ENCODE data around the gene PLEK. TPM values are rescaled to one million over a fixed set of nuclear protein-coding genes. Genes with fewer than 3 reads are reported as not detected.

The PLEK gene
- total RNA-seq, 1 experiment from 2014 or later, result not detected

GRCh38 chr2:68362749-68363148, 2.3 kb upstream of the PLEK start:
- no TSS peak for BruUV-seq (replicated peaks)
- H2AFZ ChIP-seq, result no peak overlapping the region

GRCh38 chr2:68363721-68364120, 1.4 kb upstream of the PLEK start:
- Histone ChIP-seq H2AFZ (no peak overlapping the region), H3F3A (ENCODE audit: insufficient read depth, low read depth) (no peaks in the 10 kb centered on the region), H3K36me3 (ENCODE audit: low read depth) (no peaks in the 10 kb centered on the region), H4K20me1 (ENCODE audit: insufficient read depth) (no peaks in the 10 kb centered on the region), H3K27me3 (ENCODE audit: insufficient read depth, low read depth) (no peaks in the 10 kb centered on the region), H3K27ac (no peak overlapping the region), H3K4me2 (no peak overlapping the region), H3K4me3 (no peak overlapping the region), H3K9me3 (ENCODE audit: insufficient read depth, low read depth) (no peaks in the 10 kb centered on the region), H3K4me1 (replicated peaks; ENCODE audit: insufficient read depth) (no peaks in the 10 kb centered on the region), H3K79me2 (ENCODE audit: low read depth) (no peaks in the 10 kb centered on the region), H3K9me2 (ENCODE audit: insufficient read depth) (no peaks in the 10 kb centered on the region)
- no peak for DNase-seq
- ChIA-PET CTCF (no interaction called here), POLR2A (ENCODE audit: unreplicated experiment) (no interaction called here)
- intact Hi-C loops (cut with micrococcal nuclease; ENCODE audit: unreplicated experiment), result no loop called here
- TF ChIP-seq CTCF (conservative IDR thresholded peaks at IDR 0.05), result no peak
- TF ChIP-seq EZH2 (IDR thresholded peaks at IDR 0.05; ENCODE audit: low read depth), result no peak
- no TSS peak for BruUV-seq (replicated peaks)

More at GRCh38 chr2:68362749-68363148, 2.3 kb upstream of the PLEK start:
- Histone ChIP-seq H3K4me1 (replicated peaks; ENCODE audit: insufficient read depth) (no peaks in the 10 kb centered on the region), H3K4me3 (no peak overlapping the region), H4K20me1 (ENCODE audit: insufficient read depth) (no peaks in the 10 kb centered on the region), H3K27me3 (ENCODE audit: insufficient read depth, low read depth) (no peaks in the 10 kb centered on the region), H3K4me2 (no peak overlapping the region), H3K27ac (no peak overlapping the region), H3K79me2 (ENCODE audit: low read depth) (no peaks in the 10 kb centered on the region), H3F3A (ENCODE audit: insufficient read depth, low read depth) (no peaks in the 10 kb centered on the region), H3K9me3 (ENCODE audit: insufficient read depth, low read depth) (no peaks in the 10 kb centered on the region), H3K36me3 (ENCODE audit: low read depth) (no peaks in the 10 kb centered on the region), H3K9me2 (ENCODE audit: insufficient read depth) (no peaks in the 10 kb centered on the region)
- TF ChIP-seq EZH2 (IDR thresholded peaks at IDR 0.05; ENCODE audit: low read depth) (no peak), CTCF (conservative IDR thresholded peaks at IDR 0.05) (no peak)
- POLR2A ChIA-PET (ENCODE audit: unreplicated experiment), result no interaction called here
- CTCF ChIA-PET, result no interaction called here
- intact Hi-C loops (cut with micrococcal nuclease; ENCODE audit: unreplicated experiment), result loop anchor here (1.0 kb wide), 1 partner anchor 79 kb away; no protein-coding TSS in a partner anchor
- DNase-seq, result no peak

- H3K4me3 ChIP-seq, result no peak overlapping the region
- no peaks in the 10 kb centered on the region for H3F3A ChIP-seq (ENCODE audit: insufficient read depth, low read depth)
- no peaks in the 10 kb centered on the region for H3K4me1 ChIP-seq (replicated peaks; ENCODE audit: insufficient read depth)
- no peaks in the 10 kb centered on the region for H3K9me3 ChIP-seq (ENCODE audit: insufficient read depth, low read depth)
- no TSS peak for BruUV-seq (replicated peaks)
- ChIA-PET CTCF (no interaction called here), POLR2A (ENCODE audit: unreplicated experiment) (no interaction called here)
- H3K36me3 ChIP-seq (ENCODE audit: low read depth), result no peaks in the 10 kb centered on the region
- no peak overlapping the region for H2AFZ ChIP-seq
- no peak for TF ChIP-seq EZH2 (IDR thresholded peaks at IDR 0.05; ENCODE audit: low read depth)
- H4K20me1 ChIP-seq (ENCODE audit: insufficient read depth), result no peaks in the 10 kb centered on the region
- H3K4me2 ChIP-seq, result no peak overlapping the region
- intact Hi-C loops (cut with micrococcal nuclease; ENCODE audit: unreplicated experiment), result no loop called here
- H3K27me3 ChIP-seq (ENCODE audit: insufficient read depth, low read depth), result no peaks in the 10 kb centered on the region
- DNase-seq, result no peak
- no peaks in the 10 kb centered on the region for H3K9me2 ChIP-seq (ENCODE audit: insufficient read depth)
- H3K79me2 ChIP-seq (ENCODE audit: low read depth), result no peaks in the 10 kb centered on the region
- H3K27ac ChIP-seq, result no peak overlapping the region
Measured at GRCh38 chr2:68366083-68366560, 1.0 kb downstream of the PLEK start.

- Histone ChIP-seq H3K4me1 (replicated peaks; ENCODE audit: insufficient read depth) (no peaks in the 10 kb centered on the region), H3K4me3 (no peak overlapping the region), H4K20me1 (ENCODE audit: insufficient read depth) (no peaks in the 10 kb centered on the region), H3K9me3 (ENCODE audit: insufficient read depth, low read depth) (no peaks in the 10 kb centered on the region), H3K9me2 (ENCODE audit: insufficient read depth) (no peaks in the 10 kb centered on the region), H3K36me3 (ENCODE audit: low read depth) (no peaks in the 10 kb centered on the region), H3K4me2 (no peak overlapping the region), H3K27ac (no peak overlapping the region), H3K79me2 (ENCODE audit: low read depth) (no peaks in the 10 kb centered on the region), H2AFZ (no peak overlapping the region), H3F3A (ENCODE audit: insufficient read depth, low read depth) (no peaks in the 10 kb centered on the region), H3K27me3 (ENCODE audit: insufficient read depth, low read depth) (no peaks in the 10 kb centered on the region)
- no TSS peak for BruUV-seq (replicated peaks)
- TF ChIP-seq EZH2 (IDR thresholded peaks at IDR 0.05; ENCODE audit: low read depth), result no peak
- TF ChIP-seq CTCF (conservative IDR thresholded peaks at IDR 0.05), result no peak
- no peak for DNase-seq
- ChIA-PET CTCF (no interaction called here), POLR2A (ENCODE audit: unreplicated experiment) (no interaction called here)
- intact Hi-C loops (cut with micrococcal nuclease; ENCODE audit: unreplicated experiment), result no loop called here
Measured at GRCh38 chr2:68367953-68368653, 3.0 kb downstream of the PLEK start.
